Measurements from ENCODE around the gene SLC2A2.

The SLC2A2 gene

DNA sequence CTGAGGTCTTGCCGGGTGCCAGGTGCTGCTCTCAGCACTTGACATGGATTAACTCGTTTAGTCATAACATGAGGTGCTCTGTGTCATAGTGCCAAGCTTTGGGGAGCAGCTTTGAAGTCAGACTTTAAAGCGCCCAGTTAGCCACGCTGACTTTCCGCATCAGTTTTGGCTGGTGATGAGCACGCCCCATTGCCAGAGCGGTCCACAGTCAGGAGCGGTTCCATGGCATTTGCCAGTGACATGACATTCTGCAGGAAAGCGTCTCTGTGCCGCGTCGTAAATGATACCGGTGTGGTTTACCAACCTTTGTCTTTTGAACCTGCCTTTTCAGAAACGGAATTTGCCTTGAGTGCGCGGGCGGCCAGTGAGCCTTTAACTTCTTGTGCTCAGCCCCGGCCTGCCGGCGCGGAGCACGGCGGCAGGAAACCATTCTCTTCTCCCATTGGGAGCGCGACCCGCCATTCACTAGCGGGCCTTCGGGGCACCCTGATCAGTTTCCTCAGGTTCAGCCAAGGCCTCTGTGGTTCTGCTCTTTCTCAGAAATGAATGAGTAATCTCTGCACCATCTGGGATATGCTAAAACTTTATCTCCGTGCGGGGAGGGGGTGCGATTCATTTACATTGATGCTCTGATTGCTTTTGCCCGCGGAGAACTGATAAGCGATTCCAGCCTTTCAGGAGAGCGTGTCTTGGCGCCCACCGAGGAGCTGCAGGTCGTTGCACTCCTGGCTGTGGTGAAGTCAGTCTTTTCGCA, 1.7 kb upstream of the SLC2A2 start:
- DNase-seq = no peak

DNA sequence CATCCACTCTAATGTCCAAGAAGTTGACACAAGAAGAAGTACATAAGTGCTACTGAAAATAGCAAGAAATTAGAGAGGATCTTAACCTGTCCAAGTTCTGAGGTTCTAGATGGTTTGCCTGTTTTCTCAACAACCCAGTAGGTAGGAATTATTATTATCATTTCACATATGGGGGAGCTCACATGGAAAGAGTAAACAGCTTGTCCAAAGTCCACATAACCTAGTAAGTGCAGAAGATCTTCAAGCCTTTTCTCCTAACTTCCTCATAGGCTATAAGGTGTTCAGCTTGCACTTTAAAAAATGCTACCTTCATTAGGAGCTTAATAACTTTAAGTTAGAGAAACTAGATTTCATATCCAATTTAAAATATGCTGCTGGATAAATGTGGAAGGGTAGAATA, 3.0 kb downstream of the SLC2A2 start:
- no peak for DNase-seq

DNA sequence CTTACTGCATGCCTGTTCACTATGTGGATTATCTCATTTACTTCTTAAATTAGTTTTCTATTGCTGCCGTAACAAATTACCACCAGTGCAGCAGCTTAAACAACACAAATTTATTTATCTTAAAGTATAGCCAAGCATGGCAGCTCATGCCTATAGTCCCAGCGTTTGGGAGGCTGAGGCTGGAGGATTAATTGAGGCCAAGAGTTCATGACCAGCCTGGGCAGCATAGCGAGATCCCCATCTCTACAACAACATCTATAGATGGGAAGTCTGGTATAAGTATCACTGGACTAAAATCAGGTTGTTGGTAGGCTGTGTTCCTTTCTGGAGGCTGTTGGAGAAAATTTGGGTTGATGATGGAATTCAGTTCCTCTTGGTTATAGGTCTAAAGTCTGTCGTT, 5.1 kb downstream of the SLC2A2 start:
- no peak for DNase-seq

DNA sequence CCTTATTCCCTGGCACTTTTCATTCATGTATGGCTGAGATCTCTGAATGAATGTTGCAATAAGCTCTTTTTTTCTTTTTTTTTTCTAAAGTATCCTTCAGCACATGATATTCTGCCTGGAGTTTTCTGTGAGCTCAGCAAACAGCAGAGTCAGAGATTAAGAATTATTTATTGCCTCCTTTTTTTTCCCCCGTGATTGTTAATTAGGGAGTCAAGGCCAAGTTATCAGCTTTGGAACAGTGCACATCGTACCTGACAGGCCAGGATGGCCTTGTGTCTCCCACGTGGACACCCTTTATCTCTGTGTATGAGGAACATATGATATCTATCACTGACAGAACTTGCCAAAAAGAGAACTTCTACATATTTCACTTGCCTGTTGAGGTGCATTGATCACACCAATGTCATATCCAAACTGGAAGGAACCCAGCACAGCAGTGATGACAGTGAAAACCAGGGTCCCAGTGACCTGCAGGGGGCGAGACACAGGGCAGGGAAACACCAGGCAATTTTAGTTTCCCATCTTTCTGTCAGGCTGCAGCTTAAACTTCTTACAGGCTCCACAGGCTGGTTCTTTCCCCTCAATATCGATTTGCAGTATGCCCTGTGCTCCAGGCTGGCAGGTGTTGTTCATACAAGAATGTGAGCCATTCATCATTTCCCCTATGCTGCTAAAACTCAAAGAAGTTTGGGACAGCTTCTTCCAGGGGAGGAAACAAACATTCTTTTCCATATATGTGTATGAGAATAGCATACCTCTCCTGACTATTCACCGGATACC, 8.2 kb downstream of the SLC2A2 start:
- no peak for DNase-seq

DNA sequence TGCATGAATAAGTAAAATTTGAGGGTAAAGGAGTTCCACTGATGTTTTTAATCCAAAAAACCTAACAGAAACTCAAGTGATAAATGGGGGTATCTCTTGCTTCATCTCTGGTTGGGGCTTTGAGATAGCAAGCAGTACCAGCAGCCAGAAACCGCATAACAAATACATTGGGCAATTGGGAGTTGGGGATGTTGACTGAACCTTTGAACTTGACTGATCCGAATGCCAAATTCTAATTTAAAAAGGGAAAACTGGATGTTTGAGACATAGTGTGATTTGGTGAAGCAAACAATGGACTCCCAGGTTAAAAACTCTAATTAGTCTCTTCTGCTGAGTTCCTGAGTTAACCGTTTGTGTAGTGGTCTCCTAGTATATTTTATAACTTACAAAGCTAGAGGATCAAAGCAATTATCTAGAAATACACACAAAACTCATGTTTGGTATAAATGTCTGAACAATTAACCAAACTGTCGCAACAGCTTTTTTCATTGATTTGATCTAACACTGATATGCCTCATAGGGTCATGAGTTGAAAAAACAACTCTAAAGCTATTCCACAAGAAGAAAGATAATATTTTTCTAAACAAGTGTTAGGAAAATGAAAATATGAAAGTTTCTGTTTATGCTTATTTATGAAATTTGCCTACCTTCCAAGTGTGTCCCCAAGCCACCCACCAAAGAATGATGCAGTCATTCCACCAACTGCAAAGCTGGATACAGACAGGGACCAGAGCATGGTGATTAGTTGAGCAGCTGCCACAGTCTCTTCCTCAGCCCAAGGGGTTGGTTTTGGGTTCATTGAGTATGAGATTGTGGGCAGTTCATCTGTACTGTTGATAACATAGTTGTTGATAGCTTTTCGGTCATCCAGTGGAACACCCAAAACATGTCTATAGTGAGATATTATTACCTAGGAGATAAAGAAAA, 12.4 kb downstream of the SLC2A2 start:
- no peak for DNase-seq

DNA sequence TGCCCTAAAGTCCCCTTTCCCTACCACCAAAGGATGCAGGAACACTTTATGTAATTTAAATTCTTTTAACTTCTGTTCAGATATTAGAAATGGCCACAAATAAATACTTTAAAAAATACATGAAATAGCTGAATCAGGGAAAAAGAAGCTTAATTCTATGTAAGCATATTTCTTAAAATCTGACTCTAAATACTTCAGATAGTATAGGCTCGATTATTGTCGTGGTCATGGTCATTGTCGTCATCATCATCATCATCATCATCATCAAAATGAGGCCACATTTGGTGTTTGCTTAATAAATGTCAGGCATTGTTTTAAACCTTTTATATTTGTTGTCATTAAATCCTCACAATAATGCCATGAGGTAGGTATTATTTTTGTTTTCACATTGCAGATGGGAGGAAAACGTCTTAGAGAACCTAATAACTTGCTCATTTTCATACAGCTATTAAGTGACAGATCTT, 14.6 kb downstream of the SLC2A2 start:
- DNase-seq = no peak

DNA sequence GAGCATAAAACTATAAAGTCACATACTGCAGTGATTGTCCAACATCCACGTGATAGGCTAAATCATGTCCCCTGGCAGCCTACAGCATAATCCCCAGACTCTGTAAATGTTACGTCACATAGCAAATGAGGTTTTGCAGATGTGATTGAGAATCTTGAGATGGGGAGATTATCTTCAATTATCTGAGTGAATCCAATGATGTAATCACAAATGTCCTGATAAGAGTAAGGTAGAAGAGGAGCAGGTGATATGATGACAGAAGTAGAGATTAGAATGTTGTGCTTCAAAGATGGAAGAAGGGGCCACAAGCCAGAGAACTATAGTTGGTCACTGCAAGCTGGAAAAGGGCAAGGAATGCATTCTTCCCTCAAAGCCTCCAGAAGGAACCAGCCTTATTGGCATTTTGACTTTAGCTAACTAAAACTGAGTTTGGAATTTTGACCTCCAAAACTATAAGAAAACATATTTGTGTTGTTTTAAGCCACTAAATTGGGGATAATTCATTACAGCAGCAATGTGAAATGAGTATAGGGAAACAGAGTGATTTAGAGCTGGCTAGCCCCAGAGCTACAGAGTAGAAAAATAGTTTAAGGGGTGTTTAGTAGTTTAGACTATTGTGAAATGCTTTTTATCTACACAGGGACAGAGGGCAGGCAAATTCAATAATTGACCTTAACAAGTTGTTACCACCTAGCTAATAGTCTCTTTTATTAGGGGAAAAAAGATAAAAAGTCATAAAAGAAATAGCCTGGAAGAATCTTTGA, 15.2 kb downstream of the SLC2A2 start:
- DNase-seq = no peak

DNA sequence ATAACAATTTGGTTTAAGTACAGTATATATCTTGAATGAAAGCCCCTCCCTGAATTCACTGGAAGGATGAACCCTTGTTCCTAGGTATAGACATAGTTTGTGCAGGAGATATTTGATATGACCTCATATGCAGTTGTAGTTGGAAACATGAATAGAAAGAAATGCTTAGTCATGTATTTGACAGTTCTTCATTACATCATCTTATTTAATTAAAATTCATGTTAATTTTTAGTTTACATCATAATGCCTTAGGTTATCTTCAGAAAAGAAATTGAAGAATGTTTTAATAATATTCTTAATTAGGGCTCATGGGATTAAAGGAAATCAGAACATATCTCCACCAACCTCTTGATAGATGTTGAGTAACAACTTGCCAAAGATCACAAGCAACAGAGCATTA, 19.2 kb downstream of the SLC2A2 start:
- DNase-seq = no peak

DNA sequence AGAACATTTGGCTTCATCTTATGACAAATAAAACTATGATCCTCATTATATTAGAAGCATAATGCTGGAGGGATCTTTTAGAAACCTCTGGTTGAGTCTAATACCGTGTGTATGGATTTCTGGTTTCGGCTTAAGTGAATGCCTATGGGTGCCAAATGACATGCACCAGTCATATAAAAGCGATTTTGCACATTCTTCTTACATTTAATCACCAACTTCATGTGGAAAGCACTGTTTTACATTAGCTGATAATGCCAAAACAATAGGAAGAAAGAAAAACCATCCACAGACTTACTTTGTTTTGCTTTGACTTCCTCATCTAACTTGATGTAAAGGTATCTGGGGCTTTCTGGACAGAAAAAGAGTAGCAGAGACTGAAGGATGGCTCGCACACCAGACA, 20.9 kb downstream of the SLC2A2 start:
- DNase-seq = no peak

DNA sequence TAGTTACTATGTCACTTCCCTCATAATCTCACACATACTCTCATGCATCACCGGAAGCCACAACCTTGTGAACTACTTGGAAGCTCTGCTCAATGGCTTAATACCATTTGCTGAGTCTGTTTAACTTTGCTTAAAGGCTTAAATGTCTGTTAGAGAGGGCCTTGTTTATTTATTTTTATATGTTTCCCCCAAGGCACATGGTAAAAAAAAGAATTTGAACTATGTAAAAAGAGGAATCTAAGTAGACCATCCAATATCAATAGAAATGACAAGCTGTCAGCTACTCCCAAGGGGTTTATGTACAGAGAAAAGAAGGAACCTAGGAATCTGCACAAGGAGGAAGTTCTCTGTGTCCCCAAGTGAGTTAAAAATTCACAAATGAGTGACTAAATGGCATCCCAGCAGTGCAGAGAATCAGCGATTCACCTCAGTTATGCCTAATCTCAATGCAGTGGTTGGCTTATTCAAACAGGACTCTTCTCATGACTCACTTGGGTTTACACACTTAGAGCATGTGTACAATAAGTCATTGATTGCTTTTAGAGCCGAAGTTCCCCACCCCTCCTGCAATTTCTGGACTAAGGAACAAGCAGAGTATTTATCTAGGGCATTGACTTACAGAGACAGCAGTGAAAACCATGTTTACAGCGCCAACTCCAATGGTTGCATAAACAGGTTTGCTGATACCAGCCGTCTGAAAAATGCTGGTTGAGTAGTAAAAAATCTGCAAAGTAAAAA, 24.4 kb downstream of the SLC2A2 start:
- no peak for DNase-seq

DNA sequence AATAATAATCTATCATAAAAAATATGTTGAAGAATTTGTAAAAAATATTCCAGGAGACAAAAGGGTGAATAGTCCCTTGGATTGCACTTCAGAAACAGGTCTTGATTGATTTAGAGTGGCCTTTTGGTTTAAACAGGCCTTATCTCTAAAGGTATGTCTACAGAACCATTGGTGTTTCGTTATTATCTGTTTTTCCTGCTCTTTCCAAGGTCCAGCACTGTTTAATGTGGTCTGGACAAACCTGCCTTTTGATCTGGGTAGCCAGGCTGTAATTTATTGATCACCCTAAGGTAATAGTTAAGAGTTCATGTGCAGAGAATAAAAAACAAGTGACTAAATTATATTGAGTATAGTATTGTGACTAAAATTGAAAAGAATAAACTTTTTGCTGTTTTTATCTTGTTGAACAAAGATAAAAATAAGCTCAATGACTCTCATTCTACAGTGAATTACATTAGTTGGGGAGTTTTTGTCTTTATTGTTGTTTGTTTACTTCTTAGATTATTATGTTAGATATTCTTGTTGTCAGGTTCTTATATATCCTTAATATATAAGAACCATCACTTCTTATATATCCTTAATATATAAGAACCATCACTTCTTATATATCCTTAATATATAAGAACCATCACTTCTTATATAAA, 25.1 kb downstream of the SLC2A2 start:
- DNase-seq = no peak

DNA sequence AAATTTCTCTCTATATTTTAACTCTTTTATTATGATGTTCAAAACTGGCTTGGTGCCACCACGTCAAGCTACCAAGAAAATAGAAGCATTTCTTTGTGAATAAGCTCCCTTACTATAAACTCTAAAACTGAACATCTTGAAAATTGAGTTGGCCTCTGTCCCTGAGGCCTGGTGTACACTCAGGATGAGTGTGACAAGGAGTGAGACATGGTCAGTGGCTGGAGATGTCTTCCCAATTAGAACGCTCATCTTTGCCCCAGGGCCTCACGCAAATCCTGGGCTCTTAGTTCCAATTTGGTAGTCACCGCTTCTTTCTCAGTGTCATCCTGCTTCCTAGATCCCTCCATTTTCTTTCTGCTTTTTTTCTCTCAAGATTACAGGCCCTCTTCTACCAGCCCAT, 26.2 kb downstream of the SLC2A2 start:
- no peak for DNase-seq

DNA sequence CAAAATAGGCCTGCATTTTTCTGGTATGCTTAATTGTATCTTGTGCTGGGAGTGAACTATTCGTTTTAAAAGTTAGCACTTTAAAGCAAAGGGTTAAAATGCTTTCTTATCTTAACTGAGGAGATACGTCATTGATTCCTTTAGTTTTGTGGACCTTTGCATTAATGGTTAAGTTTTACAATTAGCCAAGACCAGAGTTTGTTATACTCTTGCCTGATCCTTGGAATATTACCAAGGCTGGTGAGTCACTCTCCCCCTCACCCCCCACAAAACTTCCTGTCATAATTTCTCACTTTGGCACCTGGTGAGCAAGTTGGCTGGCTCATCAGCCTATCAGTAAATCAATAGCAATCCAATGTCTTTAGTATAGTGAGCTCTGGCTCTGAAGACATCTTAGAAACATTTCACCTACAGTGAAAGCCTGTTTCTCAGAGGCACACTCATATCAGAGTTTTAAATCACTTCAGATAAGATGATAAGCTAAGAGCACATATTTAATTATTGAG, 26.7 kb downstream of the SLC2A2 start:
- no peak for DNase-seq

DNA sequence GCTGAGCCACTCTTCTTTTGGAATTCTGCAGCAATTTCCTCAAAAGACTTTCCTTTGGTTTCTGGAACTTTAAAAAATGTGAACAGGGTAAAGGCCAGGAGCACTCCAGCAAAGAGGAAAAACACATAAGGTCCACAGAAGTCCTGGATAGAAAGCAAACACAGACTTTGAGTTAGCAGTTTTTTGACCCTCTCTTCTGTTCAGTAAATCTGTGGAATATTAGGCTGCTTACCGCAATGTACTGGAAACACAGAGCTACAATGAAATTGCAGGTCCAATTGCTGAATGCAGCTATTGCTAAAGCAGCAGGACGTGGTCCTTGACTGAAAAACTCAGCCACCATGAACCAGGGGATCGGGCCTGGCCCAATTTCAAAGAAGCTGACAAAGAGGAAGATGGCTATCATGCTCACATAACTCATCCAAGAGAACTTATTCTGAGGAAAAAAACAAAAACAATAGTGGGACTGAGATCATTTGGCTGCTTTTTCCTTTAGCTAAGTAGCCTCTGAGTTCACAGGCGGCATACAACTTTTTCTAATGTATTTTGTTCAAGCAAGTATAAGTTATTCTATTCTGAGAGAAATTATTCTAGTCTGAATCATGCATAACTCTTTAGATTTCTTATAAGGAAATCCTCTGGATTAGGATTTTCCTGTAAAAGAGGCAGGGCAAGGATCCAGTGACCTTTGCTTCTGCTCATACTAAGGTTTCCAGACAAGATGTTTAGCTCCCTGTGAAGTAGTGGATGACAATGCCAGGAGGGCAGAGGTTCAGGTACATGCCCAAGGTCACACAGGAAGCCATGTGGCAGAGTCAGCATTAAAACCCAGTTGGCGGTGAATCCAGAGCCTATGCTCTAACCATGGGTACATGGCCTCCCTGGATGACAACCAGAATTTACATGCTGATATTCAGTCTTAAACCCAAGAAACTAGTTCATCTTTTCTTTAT, 28.3 kb downstream of the SLC2A2 start:
- no peak for DNase-seq

DNA sequence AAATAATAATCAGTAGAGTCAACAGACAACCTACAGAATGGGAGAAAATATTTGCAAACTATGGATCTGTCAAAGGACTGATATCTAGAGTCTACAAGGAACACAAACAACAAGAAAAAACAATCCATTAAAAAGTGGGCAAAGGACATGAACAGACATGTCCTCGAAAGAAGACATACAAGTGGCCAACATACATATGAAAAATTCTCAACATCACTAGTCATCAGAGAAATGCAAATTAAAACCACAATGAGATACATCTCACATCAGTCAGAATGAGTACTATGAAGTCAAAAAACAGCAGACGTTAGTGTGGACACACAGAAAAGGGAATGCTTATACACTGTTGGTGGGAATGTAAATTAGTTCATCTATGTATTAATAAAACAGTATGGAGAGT, 33.7 kb downstream of the SLC2A2 start:
- no peak for DNase-seq

DNA sequence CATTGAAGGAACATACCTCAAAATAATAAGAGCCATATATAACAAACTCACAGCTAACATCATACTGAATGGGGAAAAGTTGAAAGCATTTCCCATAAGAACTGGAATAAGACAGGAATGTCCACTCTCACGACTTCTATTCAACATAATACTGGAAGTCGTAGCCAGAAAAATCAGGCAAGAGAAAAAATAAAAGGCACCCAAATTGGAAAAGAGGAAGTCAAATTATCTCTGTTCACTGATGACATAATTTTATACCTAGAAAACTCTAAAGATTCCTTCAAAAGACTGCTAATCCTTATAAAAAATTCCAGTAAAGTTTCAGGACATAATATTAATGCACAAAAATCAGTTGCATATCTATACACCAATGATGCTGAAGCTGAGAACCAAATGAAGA, 34.9 kb downstream of the SLC2A2 start:
- DNase-seq = no peak

DNA sequence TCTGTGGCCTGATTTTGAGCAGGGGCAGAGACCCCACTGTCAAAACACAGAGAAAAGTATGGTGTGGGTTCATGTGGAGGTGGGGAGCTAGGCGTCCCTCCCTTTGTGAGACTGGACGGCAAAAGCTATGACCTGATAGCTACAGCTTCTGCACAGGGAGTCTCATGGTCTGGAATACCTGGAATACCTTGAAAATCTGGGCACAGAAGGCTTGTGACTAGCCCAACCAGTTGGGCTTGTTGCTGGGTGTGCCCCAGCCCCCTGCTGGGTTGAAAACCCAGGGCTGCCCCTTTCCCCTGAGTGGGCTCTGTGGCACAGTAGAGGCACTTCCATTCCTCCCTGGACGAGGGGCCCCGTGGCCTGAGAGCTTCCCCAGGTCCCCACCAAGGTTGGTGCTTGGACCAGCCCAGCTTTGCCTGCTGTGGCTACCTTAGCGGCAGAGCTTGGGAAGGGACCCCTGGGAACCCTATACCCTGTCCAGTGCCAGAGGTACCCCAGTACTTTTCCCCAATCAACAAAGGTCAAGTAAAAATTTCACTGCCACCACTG, 37.3 kb downstream of the SLC2A2 start:
- no peak for DNase-seq

DNA sequence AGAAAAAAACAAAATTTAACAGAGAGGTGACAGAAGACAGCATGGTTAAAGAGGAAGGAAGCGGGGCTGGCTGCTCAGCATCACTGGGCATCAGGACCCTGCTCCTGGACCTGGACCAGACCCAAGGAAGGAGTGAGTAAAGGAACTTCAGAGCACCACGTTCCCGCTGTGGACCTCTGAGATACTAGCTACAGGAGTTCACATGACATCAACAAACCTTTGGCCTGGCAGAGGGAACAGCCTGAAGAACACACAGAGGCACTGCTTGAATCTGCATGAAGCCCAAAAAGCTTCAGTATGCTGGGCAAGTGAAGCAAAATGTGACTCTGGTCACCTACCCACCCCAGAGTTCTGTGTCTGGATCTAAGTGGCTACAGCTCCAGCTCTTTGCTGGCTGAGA, 38.1 kb downstream of the SLC2A2 start:
- no peak for DNase-seq

DNA sequence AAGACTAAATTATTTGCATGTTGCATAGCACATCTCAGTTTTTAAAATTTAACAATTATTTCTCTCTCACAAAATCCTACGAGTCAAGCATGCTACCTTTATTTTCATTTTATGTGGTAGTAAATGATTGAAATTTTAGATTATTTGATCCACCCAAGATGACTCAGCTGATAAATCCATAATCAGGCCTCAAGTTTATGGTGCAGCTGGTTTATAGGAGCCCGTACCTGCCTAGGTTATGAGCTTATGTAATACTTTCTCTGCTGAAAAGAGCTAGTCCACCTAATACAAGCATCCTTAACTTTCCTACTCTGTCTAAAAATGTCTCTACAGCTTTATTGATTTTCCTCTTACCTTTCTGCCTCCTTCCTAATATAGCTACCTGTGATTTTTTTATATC, 41.2 kb downstream of the SLC2A2 start:
- DNase-seq = no peak

DNA sequence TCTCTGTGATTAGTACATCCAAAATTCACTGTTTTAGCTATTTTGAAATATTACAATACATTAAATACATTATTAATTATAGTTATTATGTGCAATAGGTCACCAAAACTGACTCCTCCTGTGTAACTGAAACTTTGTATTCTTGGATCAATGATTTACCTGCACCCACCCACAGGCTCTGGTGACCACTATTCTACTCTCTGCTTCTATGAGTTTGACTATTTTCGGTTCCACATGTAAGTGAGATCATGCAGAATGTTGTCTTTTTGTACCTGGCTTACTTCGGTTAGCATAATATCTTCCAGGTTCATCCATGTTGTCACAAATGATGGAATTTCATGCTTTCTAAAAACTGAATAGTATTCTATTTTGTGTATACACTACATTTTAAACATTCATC, 43.8 kb downstream of the SLC2A2 start:
- DNase-seq = no peak

Measured in effector CD4-positive, alpha-beta T cell (primary cell).